A549 (cell line): Measurements from ENCODE around the gene ANG. TPM values are rescaled to one million over a fixed set of nuclear protein-coding genes. Genes with fewer than 3 reads are reported as not detected.

Experiments used
- ATAC-seq, 2 experiments: fragments of 200-7000 bp in 1 of 2; fragments of >200 bp in 1 of 2; cut with Nextera tagmentation in 1 of 2; cut with Tn5 transposase in 1 of 2; 3 replicates each; pipeline versions ENCODE4 v1.8.0 to v1.9.1; 2018 to 2020; ENCODE audit warnings: mild to moderate bottlenecking in 1 of 2, moderate library complexity in 1 of 2
- CTCF ChIA-PET: fragments of 300-600 bp; sonication (Branson Sonifier 250); formaldehyde crosslinking; extraction: SDS; loops from one replicate; lab custom pipeline; 2021; ENCODE audit warnings: antibody characterized with exemption, inconsistent platforms; lab: Yijun Ruan, JAX
- POLR2A ChIA-PET: fragments of 350-600 bp; formaldehyde crosslinking; extraction: SDS; loops from one replicate; lab custom pipeline; 2021; ENCODE audit warnings: antibody characterized with exemption, inconsistent platforms; lab: Yijun Ruan, JAX
- DNase-seq, 2 experiments: peaks; one replicate each; pipeline versions ENCODE4 v3.0.0 to v3.0.0-alpha.2; 2011 to 2016; ENCODE audit warnings: low read depth in 1 of 2, low spot score in 1 of 2
- FAIRE-seq: peaks from 2 replicates; lab custom pipeline; 2011; peaks lifted over from hg19 to GRCh38; lab: Jason Lieb, UNC
- H3K27ac ChIP-seq, 2 experiments: fragments of >200 bp; sonication (Bioruptor Twin); formaldehyde crosslinking; 3 replicates each; pipeline ENCODE4 v1.5.1; 2016 to 2017
- H3K4me1 ChIP-seq: fragments of >200 bp; sonication (Bioruptor Twin); formaldehyde crosslinking; 3 replicates; pipeline ENCODE4 v1.6.1; 2016
- H3K4me2 ChIP-seq: fragments of >200 bp; sonication (Bioruptor Twin); formaldehyde crosslinking; 3 replicates; pipeline ENCODE4 v1.6.1; 2016
- H3K4me3 ChIP-seq: fragments of >200 bp; sonication (Bioruptor Twin); formaldehyde crosslinking; 3 replicates; pipeline ENCODE4 v1.5.1; 2016
- H3K9me3 ChIP-seq: fragments of >200 bp; sonication (Bioruptor Twin); formaldehyde crosslinking; 3 replicates; pipeline ENCODE4 v1.6.1; 2016
- BCL3 ChIP-seq: fragments of >200 bp; sonication (Bioruptor Twin); formaldehyde crosslinking; IDR thresholded peaks from 3 replicates; pipeline ENCODE4 v1.6.1; 2016
- BHLHE40 ChIP-seq: IDR thresholded peaks from 2 replicates; pipeline ENCODE4 v1.6.1; 2012; ENCODE audit warnings: low read depth, low read length, inconsistent platforms
- CEBPB ChIP-seq, 2 experiments: fragments of >200 bp in 1 of 2; sonication (Bioruptor Twin) in 1 of 2; formaldehyde crosslinking in 1 of 2; IDR thresholded peaks; 2 replicates each; pipeline ENCODE4 v1.6.1; 2012 to 2016
- CHD2 ChIP-seq: fragments of 150-350 bp; IDR thresholded peaks from 2 replicates; pipeline ENCODE4 v1.6.1; 2014; ENCODE audit warnings: low read length; ENCODE audit not compliant: partially characterized antibody
- CTCF ChIP-seq: fragments of >200 bp; sonication (Bioruptor Twin); formaldehyde crosslinking; IDR thresholded peaks from 3 replicates; pipeline ENCODE4 v1.5.1; 2016
- ESRRA ChIP-seq: fragments of 150-350 bp; IDR thresholded peaks from 2 replicates; pipeline ENCODE4 v1.6.1; 2014; ENCODE audit warnings: mild to moderate bottlenecking, low read length, borderline replicate concordance
- FOSB ChIP-seq: fragments of 250-450 bp; sonication (Bioruptor Pico); IDR thresholded peaks from 2 replicates; pipeline ENCODE4 v1.5.0; 2020; ENCODE audit warnings: mild to moderate bottlenecking, moderate library complexity
- FOSL2 ChIP-seq, 2 experiments: fragments of 450-650 bp in 1 of 2; fragments of >200 bp in 1 of 2; sonication (Bioruptor Twin) in 1 of 2; formaldehyde crosslinking; IDR thresholded peaks; 2 replicates each; pipeline versions ENCODE4 v1.5.0 to v1.6.1; 2016 to 2020; ENCODE audit warnings: mild to moderate bottlenecking in 1 of 2, moderate library complexity in 1 of 2
- HES2 ChIP-seq: fragments of >200 bp; sonication (Bioruptor Twin); formaldehyde crosslinking; IDR thresholded peaks from 2 replicates; pipeline ENCODE4 v1.6.1; 2016
- HEYL ChIP-seq: fragments of 250-450 bp; sonication (Bioruptor Pico); IDR thresholded peaks from 2 replicates; pipeline ENCODE4 v1.8.0; 2021; ENCODE audit warnings: mild to moderate bottlenecking, moderate library complexity
- HMGXB4 ChIP-seq: fragments of 250-450 bp; sonication (Bioruptor Pico); IDR thresholded peaks from 2 replicates; pipeline ENCODE4 v1.5.0; 2021; ENCODE audit warnings: mild to moderate bottlenecking, moderate library complexity, borderline replicate concordance
- HOXB13 ChIP-seq: fragments of 250-450 bp; sonication (Bioruptor Pico); IDR thresholded peaks from 2 replicates; pipeline ENCODE4 v1.5.0; 2020; ENCODE audit warnings: low read depth, mild to moderate bottlenecking, moderate library complexity
- KDM5A ChIP-seq: fragments of 200-600 bp; sonication (generic); IDR thresholded peaks from 2 replicates; pipeline ENCODE4 v1.6.1; 2016; ENCODE audit warnings: antibody characterized with exemption, mild to moderate bottlenecking
- NFE2L2 ChIP-seq: fragments of 150-350 bp; conservative IDR thresholded peaks from 2 replicates; pipeline ENCODE4 v1.6.1; 2014; ENCODE audit warnings: low read length
- PBX3 ChIP-seq: IDR thresholded peaks from 2 replicates; pipeline ENCODE4 v1.6.1; 2012
- PHF8 ChIP-seq: fragments of 200-600 bp; sonication (generic); IDR thresholded peaks from 2 replicates; pipeline ENCODE4 v1.6.1; 2016; ENCODE audit warnings: low read depth, mild to moderate bottlenecking, antibody characterized with exemption, moderate library complexity, borderline replicate concordance
- RAD21 ChIP-seq, 2 experiments: fragments of >200 bp in 1 of 2; sonication (Bioruptor Twin) in 1 of 2; formaldehyde crosslinking in 1 of 2; IDR thresholded peaks in 1 of 2; conservative IDR thresholded peaks in 1 of 2; 2 replicates in 1 of 2; 3 replicates in 1 of 2; pipeline ENCODE4 v1.6.1; 2012 to 2018; ENCODE audit warnings: inconsistent platforms in 1 of 2
- REST ChIP-seq: fragments of 200-600 bp; sonication (generic); IDR thresholded peaks from 2 replicates; pipeline ENCODE4 v1.6.1; 2016; ENCODE audit warnings: antibody characterized with exemption, mild to moderate bottlenecking, moderate library complexity
- SMC3 ChIP-seq: fragments of >200 bp; sonication (Bioruptor Twin); formaldehyde crosslinking; IDR thresholded peaks from 3 replicates; pipeline ENCODE4 v1.6.1; 2018; ENCODE audit warnings: inconsistent platforms
- SREBF2 ChIP-seq: fragments of 450-650 bp; IDR thresholded peaks from 2 replicates; pipeline ENCODE4 v1.6.1; 2014; ENCODE audit warnings: mild to moderate bottlenecking, moderate library complexity
- WGBS: methylation state at CpG from one replicate; pipeline ENCODE4 v1.1.6; 2017; ENCODE audit errors: missing lambda C conversion rate; 5-methylcytosine and 5-hydroxymethylcytosine counted together
- polyA plus RNA-seq, 4 experiments: library from polyadenylated mRNA; depleted of rRNA in 3 of 4; stranded (reverse); fragments of >200 nt; fragmentation: RNase III in 1 of 4; extraction: RNeasy Plus Mini Kit Qiagen cat#74134 plus additional on column Dnase treatment in 1 of 4; gene quantifications; 2 replicates in 3 of 4; 3 replicates in 1 of 4; pipeline ENCODE4 v1.2.3, GENCODE V29; 2011 to 2017

The ANG gene
- polyA plus RNA-seq, 2 of the 4 experiments (the other 2 are of a cell fraction), result 10.5 to 35.4 TPM

- peak overlapping the region; percentile 81 for H3K4me2 ChIP-seq
- ATAC-seq, result peak; percentile 52 to 66
- peak; percentile 72 to 95 for DNase-seq
- ChIA-PET CTCF (interaction anchor here (0.7 to 13.8 kb wide), 10 partner anchors 9 to 227 kb away, joined by 3 to 191 read pairs (median 4); no protein-coding TSS in a partner anchor), POLR2A (interaction anchor here (0.6 to 5.1 kb wide), 15 partner anchors 8 to 341 kb away, joined by 3 to 46 read pairs (median 5); partner anchors contain the start of genes PARP2, PIP4P1 and PNP)
- peak overlapping the region; percentile 58 for H3K4me3 ChIP-seq
- WGBS, result under 1% methylated on average over 38 of the region's 38 CpGs
- H3K27ac ChIP-seq, result peak overlapping the region; percentile 95
- peaks cover 41% of the 10 kb centered on the region for H3K4me1 ChIP-seq
- no peak for FAIRE-seq
- TF ChIP-seq SREBF2 (peak; percentile 81), CEBPB (IDR thresholded peaks at IDR 0.05) (peak in 1 of 2 experiments; percentile 30; a peak in 1 of 4 replicates), FOSL2 (IDR thresholded peaks at IDR 0.05) (no peak), FOSL2 (CRISPR knock-in tag; IDR thresholded peaks at IDR 0.05) (no peak), ESRRA (peak; percentile 58; the same call in 1 of the 2 replicates), SMC3 (no peak), HMGXB4 (CRISPR knock-in tag) (peak; percentile 52; the same call in 1 of the 2 replicates), HOXB13 (CRISPR knock-in tag) (no peak)
- TF ChIP-seq, all 56 proteins: peak for 4
- no peaks in the 10 kb centered on the region for H3K9me3 ChIP-seq
Observed at GRCh38 chr14:20683125-20683890, 5.3 kb upstream of the ANG start.

GRCh38 chr14:20683891-20684661, 4.5 kb upstream of the ANG start, which contains the start of gene RNASE4:
RNASE4 (plus strand) TSS chr14:20684560; CDS start chr14:20699372, 14,812 bp downstream.
- ATAC-seq (peak; percentile 41 to 62), FAIRE-seq (no peak), DNase-seq (peak; percentile 71 to 92)
- WGBS, result under 1% methylated on average over 31 of the region's 42 CpGs
- ChIA-PET POLR2A (interaction anchor here (0.6 to 5.1 kb wide), 10 partner anchors 15 to 341 kb away, joined by 3 to 46 read pairs (median 7); partner anchors contain the start of genes PARP2, PIP4P1 and PNP), CTCF (interaction anchor here (0.9 to 13.8 kb wide), 12 partner anchors 10 to 384 kb away, joined by 3 to 191 read pairs (median 4); no protein-coding TSS in a partner anchor)
- Histone ChIP-seq H3K27ac (peak within 1 kb of the TSS; percentile 95), H3K4me3 (peak within 1 kb of the TSS; percentile 58), H3K9me3 (no peaks in the 10 kb centered on the region), H3K4me1 (peaks cover 48% of the 10 kb centered on the region), H3K4me2 (peak within 1 kb of the TSS; percentile 81)
- TF ChIP-seq RAD21 (conservative IDR thresholded peaks at IDR 0.05 in 1 of 2, IDR thresholded peaks at IDR 0.05 in 1 of 2) (no peak; a peak in 1 of 5 replicates), REST (peak; percentile 66), BHLHE40 (no peak), KDM5A (no peak), PHF8 (peak; percentile 6; the same call in 1 of the 2 replicates), FOSB (CRISPR knock-in tag) (no peak), NFE2L2 (no peak), HES2 (no peak), BCL3 (no peak), CTCF (no peak), HEYL (CRISPR knock-in tag) (no peak), CEBPB (IDR thresholded peaks at IDR 0.05) (no peak), CHD2 (peak; percentile 86), SREBF2 (peak; percentile 91), PBX3 (no peak)
